ENCODE data around the gene MED9.
A peak's percentile ranks its signal among the peaks of the same experiment; 100 is the strongest.

The MED9 gene

GRCh38 chr17:17506181-17506741 is 29.5 kb downstream of the MED9 start:
- no peak for DNase-seq

GRCh38 chr17:17506893-17507464 is 30.2 kb downstream of the MED9 start:
- no peak for DNase-seq

- no peak for DNase-seq
Observed at GRCh38 chr17:17507465-17508011, 30.7 kb downstream of the MED9 start.

- DNase-seq = no peak
Observed at GRCh38 chr17:17508019-17508535, 31.3 kb downstream of the MED9 start.

- DNase-seq = peak; percentile 69
Observed at GRCh38 chr17:17508646-17509591, 32.1 kb downstream of the MED9 start.

GRCh38 chr17:17509601-17510425 is 33.0 kb downstream of the MED9 start:
- peak; percentile 36 for DNase-seq

GRCh38 chr17:17510456-17511292 is 33.9 kb downstream of the MED9 start:
- peak; percentile 18 for DNase-seq

- peak; percentile 10 for DNase-seq
Observed at GRCh38 chr17:17511293-17511741, 34.5 kb downstream of the MED9 start.

- DNase-seq = peak; percentile 71
Observed at GRCh38 chr17:17511881-17512858, 35.4 kb downstream of the MED9 start.

- no peak for DNase-seq
Observed at GRCh38 chr17:17512866-17513265, 36.1 kb downstream of the MED9 start.

- no peak for DNase-seq
Observed at GRCh38 chr17:17513626-17514025, 36.8 kb downstream of the MED9 start.

- no peak for DNase-seq
Observed at GRCh38 chr17:17514361-17514992, 37.7 kb downstream of the MED9 start.

GRCh38 chr17:17514993-17515933 is 38.5 kb downstream of the MED9 start:
- no peak for DNase-seq

GRCh38 chr17:17515934-17516930 is 39.4 kb downstream of the MED9 start:
- no peak for DNase-seq

- DNase-seq = no peak
Observed at GRCh38 chr17:17516941-17517720, 40.3 kb downstream of the MED9 start.

GRCh38 chr17:17518014-17518413 is 41.2 kb downstream of the MED9 start:
- no peak for DNase-seq

All from hematopoietic multipotent progenitor cell treated with erythropoietin and hydrocortisone succinate and interleukin-3 and kit ligand, for 8 days (in vitro differentiated cells).